H1 (cell line): ENCODE data around the gene RPL7A. TPM values are rescaled to one million over a fixed set of nuclear protein-coding genes. Genes with fewer than 3 reads are reported as not detected.

ENCODE experiments used
- CTCF ChIA-PET: fragments of 300-600 bp; sonication (Branson Sonifier 250); formaldehyde crosslinking; loops from one replicate; lab custom pipeline; 2021; ENCODE audit not compliant: partially characterized antibody; lab: Charles Lee
- POLR2A ChIA-PET: fragments of 300-600 bp; sonication (Branson Sonifier 250); formaldehyde crosslinking; loops from one replicate; lab custom pipeline; 2021; ENCODE audit warnings: inconsistent platforms; ENCODE audit not compliant: partially characterized antibody; lab: Charles Lee
- DNase-seq, 2 experiments: peaks; one replicate each; pipeline versions ENCODE4 v3.0.0 to v3.0.0-alpha.2; 2010 to 2022; ENCODE audit warnings: low spot score in 2 of 2, low read depth in 1 of 2, mixed read lengths in 1 of 2
- FAIRE-seq: peaks from 2 replicates; lab custom pipeline; 2011; peaks lifted over from hg19 to GRCh38; lab: Jason Lieb, UNC
- H2AFZ ChIP-seq: 2 replicates; pipeline ENCODE4 v1.8.1; 2012; ENCODE audit warnings: low read length, inconsistent platforms
- H2AK5ac ChIP-seq: 2 replicates; pipeline ENCODE4 v1.6.1; 2013; ENCODE audit warnings: low read depth, low read length
- H2BK120ac ChIP-seq: replicated peaks from 2 replicates; pipeline ENCODE3; 2013; ENCODE audit warnings: low read depth, low read length, inconsistent platforms
- H2BK12ac ChIP-seq: 2 replicates; pipeline ENCODE4 v1.6.1; 2013; ENCODE audit warnings: low read depth, low read length
- H2BK15ac ChIP-seq: 2 replicates; pipeline ENCODE4 v1.6.1; 2013; ENCODE audit warnings: low read length
- H2BK20ac ChIP-seq: 2 replicates; pipeline ENCODE4 v1.6.1; 2013; ENCODE audit warnings: low read length
- H2BK5ac ChIP-seq: 2 replicates; pipeline ENCODE4 v1.6.1; 2013; ENCODE audit warnings: low read depth, low read length
- H3K14ac ChIP-seq: 2 replicates; pipeline ENCODE4 v1.6.1; 2013; ENCODE audit warnings: inconsistent platforms; ENCODE audit not compliant: insufficient read length
- H3K18ac ChIP-seq: 2 replicates; pipeline ENCODE4 v1.6.1; 2013; ENCODE audit warnings: low read length; ENCODE audit errors: extremely low read depth
- H3K23ac ChIP-seq: 2 replicates; pipeline ENCODE4 v1.6.1; 2013; ENCODE audit warnings: inconsistent platforms; ENCODE audit not compliant: insufficient read length
- H3K23me2 ChIP-seq: 2 replicates; pipeline ENCODE4 v1.6.1; 2013; ENCODE audit warnings: low read depth, low read length
- H3K27ac ChIP-seq: 2 replicates; pipeline ENCODE4 v1.6.1; 2011; ENCODE audit warnings: low read depth, low read length, inconsistent platforms
- H3K27me3 ChIP-seq, 4 experiments: replicated peaks in 1 of 4; 1 replicate in 1 of 4; 2 replicates in 3 of 4; pipeline versions ENCODE4 v1.6.1 to v1.8.1; 2011 to 2013; ENCODE audit warnings: low read length in 3 of 4, mild to moderate bottlenecking in 3 of 4, inconsistent platforms in 2 of 4, mixed read lengths in 2 of 4, moderate library complexity in 1 of 4; ENCODE audit not compliant: control insufficient read depth in 3 of 4, insufficient read depth in 3 of 4; ENCODE audit errors: extremely low read depth in 1 of 4
- H3K36me3 ChIP-seq, 4 experiments: 2 replicates each; pipeline versions ENCODE4 v1.6.1 to v1.8.1; 2011 to 2013; ENCODE audit warnings: mild to moderate bottlenecking in 4 of 4, low read length in 3 of 4, moderate library complexity in 2 of 4, control low read depth in 1 of 4, inconsistent platforms in 1 of 4; ENCODE audit not compliant: insufficient read depth in 4 of 4, control insufficient read depth in 2 of 4
- H3K4ac ChIP-seq: replicated peaks from 2 replicates; pipeline ENCODE3; 2013; ENCODE audit warnings: low read length, low read depth, mixed read lengths, inconsistent platforms; ENCODE audit not compliant: insufficient read length
- H3K4me1 ChIP-seq, 4 experiments: replicated peaks in 1 of 4; 1 replicate in 1 of 4; 2 replicates in 3 of 4; pipeline versions ENCODE4 v1.6.1 to v1.8.1; 2011 to 2013; ENCODE audit warnings: low read length in 3 of 4, inconsistent platforms in 2 of 4, mixed read lengths in 1 of 4; ENCODE audit not compliant: insufficient read depth in 4 of 4, control insufficient read depth in 3 of 4
- H3K4me2 ChIP-seq, 2 experiments: 2 replicates each; pipeline versions ENCODE4 v1.6.1 to v1.8.1; 2011 to 2013; ENCODE audit warnings: low read depth in 2 of 2, low read length in 2 of 2, control low read depth in 1 of 2, inconsistent platforms in 1 of 2, mild to moderate bottlenecking in 1 of 2; ENCODE audit not compliant: insufficient read depth in 1 of 2
- H3K4me3 ChIP-seq, 4 experiments: fragments of 200-600, 300-600 bp in 1 of 4; sonication (generic), shearing (Covaris generic), sonication (Bioruptor Twin) in 1 of 4; 2 replicates each; pipeline versions ENCODE4 v1.5.1 to v1.8.1; 2011 to 2016; ENCODE audit warnings: low read length in 4 of 4, low read depth in 3 of 4, control low read depth in 2 of 4, inconsistent platforms in 2 of 4, mild to moderate bottlenecking in 2 of 4, mixed read lengths in 1 of 4, moderate library complexity in 1 of 4; ENCODE audit not compliant: insufficient read depth in 2 of 4; ENCODE audit errors: extremely low read depth in 1 of 4
- H3K56ac ChIP-seq: replicated peaks from 2 replicates; pipeline ENCODE3; 2013; ENCODE audit warnings: low read depth, mild to moderate bottlenecking, mixed read lengths, low read length, inconsistent platforms; ENCODE audit not compliant: insufficient read length
- H3K79me1 ChIP-seq: 2 replicates; pipeline ENCODE4 v1.6.1; 2013; ENCODE audit warnings: low read depth, low read length, control low read depth
- H3K79me2 ChIP-seq, 2 experiments: 2 replicates each; pipeline versions ENCODE4 v1.6.1 to v1.8.1; 2012 to 2013; ENCODE audit warnings: low read length in 2 of 2, mild to moderate bottlenecking in 2 of 2, inconsistent platforms in 1 of 2; ENCODE audit not compliant: insufficient read depth in 2 of 2, control insufficient read depth in 1 of 2
- H3K9ac ChIP-seq, 4 experiments: replicated peaks in 1 of 4; 1 replicate in 1 of 4; 2 replicates in 3 of 4; pipeline versions ENCODE4 v1.6.1 to v1.8.1; 2011 to 2013; ENCODE audit warnings: low read depth in 3 of 4, low read length in 3 of 4, control low read depth in 2 of 4, mild to moderate bottlenecking in 2 of 4, moderate library complexity in 2 of 4, inconsistent platforms in 1 of 4; ENCODE audit errors: extremely low read depth in 1 of 4
- H3K9me3 ChIP-seq, 2 experiments: 2 replicates each; pipeline versions ENCODE4 v1.6.1 to v1.8.1; 2012 to 2013; ENCODE audit warnings: mild to moderate bottlenecking in 2 of 2, moderate library complexity in 2 of 2, control low read depth in 1 of 2, inconsistent platforms in 1 of 2, low read depth in 1 of 2, low read length in 1 of 2, mixed read lengths in 1 of 2; ENCODE audit not compliant: insufficient read depth in 2 of 2
- H4K20me1 ChIP-seq, 2 experiments: replicated peaks in 1 of 2; 2 replicates each; pipeline versions ENCODE3 to v1.8.1; 2011 to 2013; ENCODE audit warnings: inconsistent platforms in 2 of 2, low read length in 2 of 2, mild to moderate bottlenecking in 1 of 2; ENCODE audit not compliant: insufficient read depth in 2 of 2, control insufficient read depth in 1 of 2
- H4K5ac ChIP-seq: 2 replicates; pipeline ENCODE4 v1.6.1; 2013; ENCODE audit warnings: low read length, low read depth, mixed read lengths, inconsistent platforms; ENCODE audit not compliant: insufficient read length
- H4K8ac ChIP-seq: 2 replicates; pipeline ENCODE4 v1.8.0; 2013; ENCODE audit warnings: mild to moderate bottlenecking, moderate library complexity, low read length, inconsistent platforms; ENCODE audit not compliant: insufficient read depth; ENCODE audit errors: extremely low read depth
- H4K91ac ChIP-seq: replicated peaks from 2 replicates; pipeline ENCODE3; 2013; ENCODE audit warnings: low read length, mixed read lengths, inconsistent platforms; ENCODE audit not compliant: insufficient read length
- ASH2L ChIP-seq: fragments of 200-600, 300-600 bp; sonication (generic); IDR thresholded peaks from one replicate; pipeline ENCODE4 v1.7.1; 2017; ENCODE audit warnings: low read length
- BACH1 ChIP-seq: IDR thresholded peaks from 2 replicates; pipeline ENCODE4 v1.6.1; 2012; ENCODE audit warnings: low read length, improper control_type of control experiment
- CEBPB ChIP-seq: IDR thresholded peaks from 2 replicates; pipeline ENCODE4 v1.6.1; 2012; ENCODE audit warnings: low read depth, low read length
- HDAC2 ChIP-seq, 2 experiments: fragments of 300-600 bp in 1 of 2; sonication (generic) in 1 of 2; IDR thresholded peaks; 2 replicates each; pipeline ENCODE4 v1.6.1; 2011 to 2012; ENCODE audit warnings: low read depth in 2 of 2, low read length in 2 of 2, mild to moderate bottlenecking in 2 of 2, moderate library complexity in 2 of 2, borderline replicate concordance in 1 of 2, inconsistent platforms in 1 of 2
- JUND ChIP-seq: IDR thresholded peaks from 2 replicates; pipeline ENCODE4 v1.6.1; 2011; ENCODE audit warnings: mild to moderate bottlenecking, improper control_type of control experiment, low read length
- MAFK ChIP-seq: IDR thresholded peaks from 2 replicates; pipeline ENCODE4 v1.6.1; 2012; ENCODE audit warnings: low read depth, mild to moderate bottlenecking, improper control_type of control experiment, low read length
- NRF1 ChIP-seq: IDR thresholded peaks from 2 replicates; pipeline ENCODE4 v1.6.1; 2011; ENCODE audit warnings: mild to moderate bottlenecking, low read depth, low read length, improper control_type of control experiment
- POU5F1 ChIP-seq: IDR thresholded peaks from 2 replicates; pipeline ENCODE4 v1.6.1; 2011; ENCODE audit warnings: low read depth, mild to moderate bottlenecking, low read length, moderate library complexity
- RFX5 ChIP-seq: IDR thresholded peaks from 2 replicates; pipeline ENCODE4 v1.6.1; 2011; ENCODE audit warnings: low read depth, low read length, improper control_type of control experiment, borderline replicate concordance
- SIRT6 ChIP-seq: IDR thresholded peaks from one replicate; pipeline ENCODE4 v1.7.1; 2012; ENCODE audit warnings: low read length, inconsistent platforms
- TCF12 ChIP-seq: IDR thresholded peaks from 2 replicates; pipeline ENCODE4 v1.6.1; 2011; ENCODE audit warnings: low read depth, mild to moderate bottlenecking, low read length
- WGBS, 2 experiments: shearing (Covaris generic) in 1 of 2; methylation state at CpG; one replicate each; pipeline versions ENCODE4 v1.1.6 to v1.1.7; 2013 to 2015; ENCODE audit warnings: low lambda C conversion rate in 2 of 2, mixed read lengths in 2 of 2, inconsistent platforms in 1 of 2, low coverage in 1 of 2, missing lambda C conversion rate in 1 of 2; ENCODE audit not compliant: insufficient replicate concordance in 2 of 2, insufficient coverage in 1 of 2, insufficient read length in 1 of 2; ENCODE audit errors: extremely low coverage in 1 of 2, missing lambda C conversion rate in 1 of 2; 5-methylcytosine and 5-hydroxymethylcytosine counted together
- polyA plus RNA-seq, 7 experiments: library from polyadenylated mRNA; depleted of rRNA in 3 of 7; stranded (reverse) in 5 of 7; unstranded in 2 of 7; fragments of >200 nt in 5 of 7; fragments of 200-250 nt in 2 of 7; gene quantifications; 1 replicate in 5 of 7; 2 replicates in 1 of 7; 4 replicates in 1 of 7; pipeline versions ENCODE4 v1.2.1 to v1.2.3, GENCODE V29; 2011 to 2013; ENCODE audit warnings: missing spikeins in 2 of 7, mixed read lengths in 2 of 7
- total RNA-seq: library from RNA; stranded (reverse); fragmentation: NEBNext Ultra II Directional; extraction: Animal tissue kit (Norgen Biotek cat#: 25700); gene quantifications from 2 replicates; pipeline ENCODE4 v1.2.1, GENCODE V29; 2021
- TF ChIP-seq, protein P1 (sequence below): IDR thresholded peaks from 2 replicates; pipeline ENCODE4 v1.6.1; 2011; ENCODE audit warnings: low read depth, mild to moderate bottlenecking, low read length; ENCODE audit not compliant: insufficient read depth

RPL7A gene
- total and polyA plus RNA-seq, 2 of the 8 experiments (the other 6 are each of a cell fraction or from before 2014, with no cell fraction given), result 2,578 to 2,783 TPM

DNA sequence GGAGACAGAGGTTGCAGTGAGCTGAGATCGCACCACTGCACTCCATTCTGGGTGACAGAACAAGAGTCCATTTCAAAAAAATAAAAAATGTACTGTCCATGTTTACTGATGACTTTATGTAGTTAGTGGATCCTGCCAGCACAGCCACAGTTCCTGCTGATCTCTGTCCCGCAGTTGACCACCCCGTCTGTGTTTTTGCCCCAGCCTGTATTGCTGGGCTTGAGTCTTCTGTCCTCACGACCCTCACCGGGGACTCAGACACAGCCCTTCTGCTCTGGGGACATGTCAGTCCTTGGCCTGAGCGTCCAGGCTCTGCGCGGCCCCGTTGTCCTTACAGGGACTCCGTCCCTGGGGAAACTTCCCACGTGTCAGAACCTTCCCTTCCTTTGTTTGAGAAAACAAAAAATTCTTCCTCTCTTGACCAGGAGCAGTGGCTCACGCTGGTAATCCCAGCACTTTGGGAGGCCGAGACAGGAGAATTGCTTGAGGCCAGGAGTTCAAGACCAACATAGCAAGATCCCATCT, 26.5 kb upstream of the RPL7A start:
- no peak overlapping the region for H4K8ac ChIP-seq
- H2BK5ac ChIP-seq, result no peak overlapping the region
- ChIA-PET POLR2A (no interaction called here), CTCF (interaction anchor here (1.3 to 2.5 kb wide), 2 partner anchors 114 to 135 kb away, joined by 3 to 16 read pairs; no protein-coding TSS in a partner anchor)
- no peaks in the 10 kb centered on the region for H4K20me1 ChIP-seq
- no peak overlapping the region for H3K18ac ChIP-seq
- H2BK15ac ChIP-seq, result no peak overlapping the region
- no peak overlapping the region for H3K4me3 ChIP-seq
- peaks cover 10 to 16% of the 10 kb centered on the region in 2 experiments for H3K9me3 ChIP-seq
- H3K27ac ChIP-seq, result no peak overlapping the region
- H2BK20ac ChIP-seq, result no peak overlapping the region
- no peaks in the 10 kb centered on the region for H3K23me2 ChIP-seq
- H3K79me2 ChIP-seq, result no peaks in the 10 kb centered on the region
- DNase-seq, result no peak
- no peak overlapping the region for H4K5ac ChIP-seq
- H3K27me3 ChIP-seq, result no peaks in the 10 kb centered on the region
- no peak overlapping the region for H2BK12ac ChIP-seq
- no peak overlapping the region for H3K56ac ChIP-seq
- FAIRE-seq, result no peak
- no peak overlapping the region for H2AFZ ChIP-seq
- TF ChIP-seq POU5F1, result no peak
- TF ChIP-seq, protein P1, sequence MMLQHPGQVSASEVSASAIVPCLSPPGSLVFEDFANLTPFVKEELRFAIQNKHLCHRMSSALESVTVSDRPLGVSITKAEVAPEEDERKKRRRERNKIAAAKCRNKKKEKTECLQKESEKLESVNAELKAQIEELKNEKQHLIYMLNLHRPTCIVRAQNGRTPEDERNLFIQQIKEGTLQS, result no peak
- TF ChIP-seq SIRT6, result no peak
- no peak for TF ChIP-seq TCF12
- no peak for TF ChIP-seq CEBPB
- no peak for TF ChIP-seq MAFK
- TF ChIP-seq BACH1, result no peak
- no peak for TF ChIP-seq ASH2L
- TF ChIP-seq NRF1, result no peak
- TF ChIP-seq HDAC2 (IDR thresholded peaks at IDR 0.05; ENCODE audit: borderline replicate concordance in 1 of 2, low read depth in 2 of 2, low read length in 2 of 2), result no peak
- no peak for TF ChIP-seq JUND
- TF ChIP-seq RFX5, result no peak
- H3K36me3 ChIP-seq, result no peaks in the 10 kb centered on the region
- no peaks in the 10 kb centered on the region for H3K4me1 ChIP-seq
- no peak overlapping the region for H2BK120ac ChIP-seq
- H3K14ac ChIP-seq, result no peak overlapping the region
- no peaks in the 10 kb centered on the region for H3K79me1 ChIP-seq
- no peak overlapping the region for H3K23ac ChIP-seq
- 87% methylated on average over 12 of the region's 13 CpGs; no CpG with 5 or more reads in 1 of the 2 experiments for WGBS, 2 experiments
- H3K4ac ChIP-seq, result no peak overlapping the region
- H3K9ac ChIP-seq, result no peak overlapping the region
- no peak overlapping the region for H4K91ac ChIP-seq
- no peak overlapping the region for H3K4me2 ChIP-seq
- no peak overlapping the region for H2AK5ac ChIP-seq
